H9 (cell line): Measurements from ENCODE around the gene CDC42EP4. TPM values are rescaled to one million over a fixed set of nuclear protein-coding genes. Genes with fewer than 3 reads are reported as not detected.

ENCODE experiments used
- DNase-seq: peaks from one replicate; pipeline ENCODE4 v3.0.0-alpha.2; 2017
- H2AFZ ChIP-seq: one replicate; pipeline ENCODE4 v1.6.1; 2013; ENCODE audit warnings: mild to moderate bottlenecking, low read length, control low read depth, moderate library complexity
- H2AK5ac ChIP-seq: 2 replicates; pipeline ENCODE4 v1.6.1; 2013; ENCODE audit warnings: low read length, control low read depth, mixed read lengths; ENCODE audit not compliant: insufficient read length
- H2BK120ac ChIP-seq: one replicate; pipeline ENCODE4 v1.6.1; 2013; ENCODE audit warnings: low read depth, mild to moderate bottlenecking, low read length, control low read depth, inconsistent platforms; ENCODE audit not compliant: poor library complexity, severe bottlenecking
- H2BK12ac ChIP-seq: 2 replicates; pipeline ENCODE4 v1.6.1; 2013; ENCODE audit warnings: low read length, control low read depth, mixed read lengths, low read depth; ENCODE audit not compliant: insufficient read length
- H2BK15ac ChIP-seq: 2 replicates; pipeline ENCODE4 v1.6.1; 2013; ENCODE audit warnings: low read depth, low read length, control low read depth
- H2BK20ac ChIP-seq: one replicate; pipeline ENCODE4 v1.6.1; 2013; ENCODE audit warnings: low read depth, mild to moderate bottlenecking, low read length, control low read depth, inconsistent platforms; ENCODE audit not compliant: poor library complexity, severe bottlenecking
- H2BK5ac ChIP-seq: 2 replicates; pipeline ENCODE4 v1.6.1; 2013; ENCODE audit warnings: low read length, control low read depth, mixed read lengths; ENCODE audit not compliant: insufficient read length
- H3K14ac ChIP-seq: 2 replicates; pipeline ENCODE4 v1.6.1; 2013; ENCODE audit warnings: low read length, control low read depth; ENCODE audit not compliant: insufficient read depth
- H3K18ac ChIP-seq: 2 replicates; pipeline ENCODE4 v1.6.1; 2013; ENCODE audit warnings: low read depth, mild to moderate bottlenecking, mixed read lengths, low read length, control low read depth; ENCODE audit not compliant: insufficient read length
- H3K23ac ChIP-seq: 2 replicates; pipeline ENCODE4 v1.6.1; 2013; ENCODE audit warnings: low read length, control low read depth, mixed read lengths, low read depth; ENCODE audit not compliant: insufficient read length
- H3K23me2 ChIP-seq: 2 replicates; pipeline ENCODE4 v1.6.1; 2013; ENCODE audit warnings: low read depth, mild to moderate bottlenecking, mixed read lengths, low read length, control low read depth; ENCODE audit not compliant: insufficient read length, poor library complexity, severe bottlenecking
- H3K27ac ChIP-seq: 2 replicates; pipeline ENCODE4 v1.5.1; 2013; ENCODE audit warnings: low read length, control low read depth, mixed read lengths, low read depth; ENCODE audit not compliant: insufficient read length
- H3K27me3 ChIP-seq: 2 replicates; pipeline ENCODE4 v1.6.1; 2013; ENCODE audit warnings: low read length, control low read depth, inconsistent platforms; ENCODE audit not compliant: insufficient read depth
- H3K4ac ChIP-seq: 2 replicates; pipeline ENCODE4 v1.6.1; 2013; ENCODE audit warnings: low read depth, mild to moderate bottlenecking, control low read depth, inconsistent platforms, low read length, moderate library complexity
- H3K4me1 ChIP-seq: 2 replicates; pipeline ENCODE4 v1.6.1; 2013; ENCODE audit warnings: low read length, control low read depth, inconsistent platforms; ENCODE audit not compliant: insufficient read depth
- H3K4me2 ChIP-seq: 2 replicates; pipeline ENCODE4 v1.6.1; 2013; ENCODE audit warnings: low read length, control low read depth, mixed read lengths; ENCODE audit not compliant: insufficient read length, insufficient read depth
- H3K56ac ChIP-seq: 2 replicates; pipeline ENCODE4 v1.6.1; 2013; ENCODE audit warnings: low read depth, mild to moderate bottlenecking, mixed read lengths, low read length, control low read depth; ENCODE audit not compliant: insufficient read length
- H3K79me1 ChIP-seq: 2 replicates; pipeline ENCODE4 v1.6.1; 2013; ENCODE audit warnings: low read depth, mild to moderate bottlenecking, moderate library complexity, low read length, control low read depth, inconsistent platforms; ENCODE audit not compliant: insufficient read depth, poor library complexity, severe bottlenecking
- H3K79me2 ChIP-seq: 2 replicates; pipeline ENCODE4 v1.6.1; 2013; ENCODE audit warnings: low read length, control low read depth, inconsistent platforms; ENCODE audit not compliant: insufficient read depth
- H3K9ac ChIP-seq: 2 replicates; pipeline ENCODE4 v1.6.1; 2013; ENCODE audit warnings: low read length, control low read depth, mixed read lengths; ENCODE audit not compliant: insufficient read length; ENCODE audit errors: extremely low read depth
- H3K9me3 ChIP-seq: one replicate; pipeline ENCODE4 v1.6.1; 2013; ENCODE audit warnings: low read depth, low read length, inconsistent platforms; ENCODE audit not compliant: control insufficient read depth
- H3T11ph ChIP-seq: one replicate; pipeline ENCODE4 v1.6.1; 2013; ENCODE audit warnings: mild to moderate bottlenecking, low read length, control low read depth, inconsistent platforms
- H4K20me1 ChIP-seq: one replicate; pipeline ENCODE4 v1.6.1; 2013; ENCODE audit not compliant: control insufficient read depth, insufficient read length, insufficient read depth
- H4K5ac ChIP-seq: 2 replicates; pipeline ENCODE4 v1.6.1; 2013; ENCODE audit warnings: low read depth, mild to moderate bottlenecking, mixed read lengths, low read length, control low read depth; ENCODE audit not compliant: insufficient read length
- H4K8ac ChIP-seq: replicated peaks from 2 replicates; pipeline ENCODE4 v1.6.1; 2013; ENCODE audit warnings: low read length, control low read depth, mixed read lengths, low read depth; ENCODE audit not compliant: insufficient read length
- H4K91ac ChIP-seq: 2 replicates; pipeline ENCODE4 v1.6.1; 2013; ENCODE audit warnings: low read depth, mild to moderate bottlenecking, moderate library complexity, mixed read lengths, low read length, control low read depth; ENCODE audit not compliant: insufficient read length
- H3K27ac Mint-ChIP-seq, 3 experiments: 2 replicates in 2 of 3; 3 replicates in 1 of 3; pipeline ENCODE4 v1.8.0; 2020 to 2021; ENCODE audit warnings: mixed read lengths in 3 of 3, mild to moderate bottlenecking in 1 of 3, moderate library complexity in 1 of 3
- H3K27me3 Mint-ChIP-seq: 2 replicates; pipeline ENCODE4 v1.8.0; 2021; ENCODE audit warnings: low read depth, mild to moderate bottlenecking, moderate library complexity, mixed read lengths
- H3K36me3 Mint-ChIP-seq, 3 experiments: 2 replicates in 2 of 3; 3 replicates in 1 of 3; pipeline ENCODE4 v1.8.0; 2020 to 2021; ENCODE audit warnings: low read depth in 3 of 3, mixed read lengths in 3 of 3; ENCODE audit not compliant: insufficient read depth in 1 of 3
- H3K4me1 Mint-ChIP-seq, 2 experiments: 2 replicates each; pipeline ENCODE4 v1.8.0; 2020; ENCODE audit warnings: mixed read lengths in 2 of 2
- H3K4me3 Mint-ChIP-seq, 2 experiments: 2 replicates in 1 of 2; 3 replicates in 1 of 2; pipeline ENCODE4 v1.8.0; 2020 to 2021; ENCODE audit warnings: mild to moderate bottlenecking in 2 of 2, mixed read lengths in 2 of 2, moderate library complexity in 1 of 2
- H3K9me3 Mint-ChIP-seq, 2 experiments: 2 replicates in 1 of 2; 3 replicates in 1 of 2; pipeline ENCODE4 v1.8.0; 2020; ENCODE audit warnings: mild to moderate bottlenecking in 2 of 2, mixed read lengths in 2 of 2, moderate library complexity in 1 of 2
- CTCF ChIP-seq: fragments of 200-600 bp; sonication (generic); conservative IDR thresholded peaks from 3 replicates; pipeline ENCODE4 v1.8.0; 2021; ENCODE audit warnings: antibody characterized with exemption, mild to moderate bottlenecking
- WGBS: extraction: QIAGEN DNeasy Blood & Tissue Kit; methylation state at CpG from one replicate; pipeline ENCODE4 v1.1.7; 2013; ENCODE audit warnings: missing lambda C conversion rate, low lambda C conversion rate, mixed read lengths; ENCODE audit not compliant: insufficient read length; ENCODE audit errors: extremely low coverage; 5-methylcytosine and 5-hydroxymethylcytosine counted together
- total RNA-seq: library from RNA; stranded (reverse); gene quantifications from 2 replicates; pipeline ENCODE4 v1.2.1, GENCODE V29; 2021

CDC42EP4 gene
- total RNA-seq, 1 experiment from 2014 or later: 27.1 TPM

- Histone ChIP-seq H3K27ac (no peak overlapping the region), H3K9me3 (no peaks in the 10 kb centered on the region), H3K23me2 (no peaks in the 10 kb centered on the region), H3K23ac (no peak overlapping the region), H3K4ac (no peak overlapping the region), H4K20me1 (no peaks in the 10 kb centered on the region), H3K56ac (no peak overlapping the region), H2AFZ (no peak overlapping the region), H4K5ac (no peak overlapping the region), H4K91ac (no peak overlapping the region), H2BK120ac (no peak overlapping the region), H3K79me2 (no peaks in the 10 kb centered on the region), H3K14ac (no peak overlapping the region), H2BK20ac (no peak overlapping the region), H4K8ac (no peak overlapping the region), H2BK15ac (no peak overlapping the region), H3K79me1 (no peaks in the 10 kb centered on the region), H2BK5ac (no peak overlapping the region), H2BK12ac (no peak overlapping the region), H3K9ac (no peak overlapping the region), H3T11ph (no peak overlapping the region), H3K18ac (no peak overlapping the region), H3K4me2 (no peak overlapping the region), H2AK5ac (no peak overlapping the region), H3K27me3 (no peaks in the 10 kb centered on the region), H3K4me1 (no peaks in the 10 kb centered on the region)
- Mint-ChIP-seq H3K4me3 (no peak overlapping the region), H3K27me3 (peaks cover 6% of the 10 kb centered on the region), H3K9me3 (no peaks in the 10 kb centered on the region), H3K27ac (no peak overlapping the region), H3K4me1 (peaks cover 9 to 15% of the 10 kb centered on the region in 2 experiments), H3K36me3 (no peaks in the 10 kb centered on the region)
- no CpG with 5 or more reads among the region's 3 CpGs for WGBS
- DNase-seq: no peak
- no peak for TF ChIP-seq CTCF
Observed at GRCh38 chr17:73331060-73331459, 19.3 kb upstream of the CDC42EP4 start.
